Measurements from ENCODE around the gene SLC12A7. TPM values are rescaled to one million over a fixed set of nuclear protein-coding genes. Genes with fewer than 3 reads are reported as not detected.

Gene SLC12A7
- total and polyA plus RNA-seq, 2 of the 13 experiments (the other 11 are each of a cell fraction or from before 2014, with no cell fraction given) = 14.0 to 18.5 TPM

GRCh38 chr5:1013948-1014301, 97.9 kb downstream of the SLC12A7 start:
- ChIA-PET CTCF (ENCODE audit: low intra/inter-chr PET ratio, low total read pairs) (no interaction called here), POLR2A (no interaction called here)
- FAIRE-seq = no peak
- intact Hi-C loops (cut with micrococcal nuclease; ENCODE audit: unreplicated experiment) (no loop called here), in situ Hi-C loops (cut with HindIII; ENCODE audit: extremely low pct_ligation_motif_present, low pct_unique_long_range_greater_than_20kb) (no loop called here)
- Histone ChIP-seq H3K9ac (ENCODE audit: insufficient read depth, low read depth, low read length) (no peak overlapping the region), H3K4me1 (ENCODE audit: insufficient read depth, low read length) (peaks cover 20% of the 10 kb centered on the region), H3K79me2 (ENCODE audit: insufficient read depth, low read length) (no peaks in the 10 kb centered on the region), H3K4me2 (ENCODE audit: low read depth, low read length) (no peak overlapping the region), H3K36me3 (replicated peaks in 1 of 2; ENCODE audit: control insufficient read depth in 1 of 2, insufficient read depth in 2 of 2, low read length in 2 of 2) (no peaks in the 10 kb centered on the region), H3K9me3 (ENCODE audit: low read length) (no peaks in the 10 kb centered on the region), H2AFZ (ENCODE audit: low read length) (no peak overlapping the region), H3K27ac (ENCODE audit: extremely low read length, insufficient read depth, low read length) (no peak overlapping the region), H3K27me3 (ENCODE audit: control insufficient read depth in 1 of 2, insufficient read depth in 2 of 2, low read length in 2 of 2) (peaks cover 2 to 10% of the 10 kb centered on the region in 2 experiments; a peak in 2 of 5 replicates), H3K4me3 (replicated peaks in 1 of 3; ENCODE audit: insufficient read depth in 1 of 3, low read depth in 2 of 3, low read length in 3 of 3) (no peak overlapping the region), H4K20me1 (ENCODE audit: insufficient read depth, low read length) (no peaks in the 10 kb centered on the region)
- DNase-seq (ENCODE audit: low spot score) = no peak
- no peak for ATAC-seq
- TF ChIP-seq ZNF660 (CRISPR knock-in tag; IDR thresholded peaks at IDR 0.05; ENCODE audit: borderline replicate concordance, low read depth) (no peak), ZSCAN12 (CRISPR knock-in tag; IDR thresholded peaks at IDR 0.05) (no peak), ZIK1 (CRISPR knock-in tag; IDR thresholded peaks at IDR 0.05; ENCODE audit: borderline replicate concordance, low read depth) (no peak), MED8 (CRISPR knock-in tag; IDR thresholded peaks at IDR 0.05; ENCODE audit: insufficient replicate concordance) (no peak), ZNF317 (CRISPR knock-in tag; IDR thresholded peaks at IDR 0.05) (no peak), ZNF891 (CRISPR knock-in tag; IDR thresholded peaks at IDR 0.05) (no peak), PHF20 (CRISPR knock-in tag; IDR thresholded peaks at IDR 0.05) (no peak), ZNF564 (CRISPR knock-in tag; IDR thresholded peaks at IDR 0.05) (no peak), HMG20A (CRISPR knock-in tag; IDR thresholded peaks at IDR 0.05; ENCODE audit: borderline replicate concordance) (no peak), FOXP1 (IDR thresholded peaks at IDR 0.05) (no peak), FOXP1 (CRISPR knock-in tag; IDR thresholded peaks at IDR 0.05) (no peak), ZNF260 (CRISPR knock-in tag; IDR thresholded peaks at IDR 0.05; ENCODE audit: borderline replicate concordance, low read depth) (no peak), TARDBP (CRISPR knock-in tag; IDR thresholded peaks at IDR 0.05) (no peak), ZZZ3 (CRISPR knock-in tag; IDR thresholded peaks at IDR 0.05; ENCODE audit: borderline replicate concordance) (no peak), POLR2G (IDR thresholded peaks at IDR 0.05; ENCODE audit: low read depth, low read length) (no peak)
- WGBS (ENCODE audit: low lambda C conversion rate) = 69% methylated on average over 2 of the region's 3 CpGs
- no TSS peak for BruUV-seq (replicated peaks)
